OCI-LY3 (cell line): Measurements from ENCODE around the gene C18orf63.

Experiments used
- H2AFZ ChIP-seq: fragments of 200-600, 300-600 bp; shearing (Covaris generic); 2 replicates; pipeline ENCODE4 v1.6.0; 2014; ENCODE audit warnings: antibody characterized with exemption, low read depth, low read length
- H3K27ac ChIP-seq: fragments of 200-600, 300-600 bp; sonication (generic); 2 replicates; pipeline ENCODE4 v1.5.1; 2014; ENCODE audit warnings: mild to moderate bottlenecking, low read length, moderate library complexity, mixed read lengths
- H3K27me3 ChIP-seq: fragments of 200-600, 300-600 bp; sonication (generic); 2 replicates; pipeline ENCODE4 v1.6.1; 2014; ENCODE audit warnings: low read depth, low read length, mixed read lengths
- H3K36me3 ChIP-seq: fragments of 200-600, 300-600 bp; sonication (generic); replicated peaks from 2 replicates; pipeline ENCODE3; 2014; ENCODE audit warnings: low read depth, low read length, mixed read lengths
- H3K4me1 ChIP-seq: fragments of 300-600, 200-600 bp; sonication (generic); 2 replicates; pipeline ENCODE4 v1.6.1; 2014; ENCODE audit warnings: low read length, mixed read lengths
- H3K4me2 ChIP-seq: fragments of 200-600, 300-600 bp; sonication (generic); 2 replicates; pipeline ENCODE4 v1.6.1; 2014; ENCODE audit warnings: low read length, mixed read lengths
- H3K4me3 ChIP-seq: fragments of 300-600, 200-600 bp; sonication (generic); 2 replicates; pipeline ENCODE4 v1.5.1; 2014; ENCODE audit warnings: antibody characterized with exemption, mild to moderate bottlenecking, low read length, moderate library complexity
- H3K79me2 ChIP-seq: fragments of 300-600, 200-600 bp; shearing (Covaris generic); 2 replicates; pipeline ENCODE4 v1.6.1; 2014; ENCODE audit warnings: mild to moderate bottlenecking, low read length, mixed read lengths
- H3K9ac ChIP-seq: fragments of 300-600, 200-600 bp; shearing (Covaris generic); 2 replicates; pipeline ENCODE4 v1.6.0; 2014; ENCODE audit warnings: mild to moderate bottlenecking, low read length, moderate library complexity
- H3K9me3 ChIP-seq: fragments of 200-600, 300-600 bp; shearing (Covaris generic); 2 replicates; pipeline ENCODE4 v1.6.1; 2014; ENCODE audit warnings: low read length, mixed read lengths; ENCODE audit not compliant: insufficient read depth
- H4K20me1 ChIP-seq: fragments of 200-600, 300-600 bp; sonication (generic); 2 replicates; pipeline ENCODE4 v1.6.1; 2016; ENCODE audit warnings: low read length, mixed read lengths; ENCODE audit not compliant: insufficient read depth
- EZH2phosphoT487 ChIP-seq: fragments of 200-600 bp; shearing (Covaris generic); IDR thresholded peaks from 2 replicates; pipeline ENCODE4 v1.6.1; 2018; ENCODE audit warnings: antibody characterized with exemption, mixed run types, low read depth
- TF ChIP-seq, protein P1 (sequence below): fragments of 200-600, 300-600 bp; sonication (generic); IDR thresholded peaks from 2 replicates; pipeline ENCODE4 v1.5.1; 2014; ENCODE audit warnings: antibody characterized with exemption, low read length, low read depth

The C18orf63 gene

GRCh38 chr18:74315464-74316256 lies at the start of gene C18orf63:
TSS of gene C18orf63 (plus strand) at chr18:74315839. CDS start at chr18:74317866, 2,027 bp downstream.
- Histone ChIP-seq H3K79me2 (no peaks in the 10 kb centered on the region), H3K27ac (no peak within 1 kb of the TSS), H3K36me3 (no peaks in the 10 kb centered on the region), H3K27me3 (no peaks in the 10 kb centered on the region), H3K9ac (no peak within 1 kb of the TSS), H3K9me3 (no peaks in the 10 kb centered on the region), H3K4me3 (no peak within 1 kb of the TSS), H3K4me1 (no peaks in the 10 kb centered on the region), H3K4me2 (no peak within 1 kb of the TSS), H4K20me1 (no peaks in the 10 kb centered on the region), H2AFZ (no peak within 1 kb of the TSS)
- TF ChIP-seq, protein P1, sequence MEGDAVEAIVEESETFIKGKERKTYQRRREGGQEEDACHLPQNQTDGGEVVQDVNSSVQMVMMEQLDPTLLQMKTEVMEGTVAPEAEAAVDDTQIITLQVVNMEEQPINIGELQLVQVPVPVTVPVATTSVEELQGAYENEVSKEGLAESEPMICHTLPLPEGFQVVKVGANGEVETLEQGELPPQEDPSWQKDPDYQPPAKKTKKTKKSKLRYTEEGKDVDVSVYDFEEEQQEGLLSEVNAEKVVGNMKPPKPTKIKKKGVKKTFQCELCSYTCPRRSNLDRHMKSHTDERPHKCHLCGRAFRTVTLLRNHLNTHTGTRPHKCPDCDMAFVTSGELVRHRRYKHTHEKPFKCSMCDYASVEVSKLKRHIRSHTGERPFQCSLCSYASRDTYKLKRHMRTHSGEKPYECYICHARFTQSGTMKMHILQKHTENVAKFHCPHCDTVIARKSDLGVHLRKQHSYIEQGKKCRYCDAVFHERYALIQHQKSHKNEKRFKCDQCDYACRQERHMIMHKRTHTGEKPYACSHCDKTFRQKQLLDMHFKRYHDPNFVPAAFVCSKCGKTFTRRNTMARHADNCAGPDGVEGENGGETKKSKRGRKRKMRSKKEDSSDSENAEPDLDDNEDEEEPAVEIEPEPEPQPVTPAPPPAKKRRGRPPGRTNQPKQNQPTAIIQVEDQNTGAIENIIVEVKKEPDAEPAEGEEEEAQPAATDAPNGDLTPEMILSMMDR: no peak
- TF ChIP-seq EZH2phosphoT487: no peak

DNA sequence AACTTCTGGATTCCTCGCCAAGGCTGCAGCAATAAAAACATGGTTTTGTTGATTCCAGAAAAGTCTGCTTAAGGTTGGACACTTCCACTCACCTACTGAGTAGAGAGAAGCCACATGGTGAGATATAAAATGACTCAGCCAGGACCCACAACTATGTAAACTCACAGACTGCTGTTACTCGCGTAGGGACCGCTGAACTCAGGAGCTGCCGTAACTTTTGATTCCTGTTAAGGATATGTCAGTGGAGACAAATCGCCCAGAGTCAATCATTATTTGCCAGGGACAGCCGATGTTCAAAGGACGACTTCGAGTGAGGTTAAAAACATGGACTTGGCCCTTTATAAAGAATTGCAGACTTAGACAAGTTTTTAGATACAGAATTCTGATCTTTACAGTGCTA lies 49.5 kb upstream of the C18orf63 start:
- TF ChIP-seq EZH2phosphoT487: no peak
- TF ChIP-seq, protein P1: no peak
- no peak overlapping the region for H3K27ac ChIP-seq

DNA sequence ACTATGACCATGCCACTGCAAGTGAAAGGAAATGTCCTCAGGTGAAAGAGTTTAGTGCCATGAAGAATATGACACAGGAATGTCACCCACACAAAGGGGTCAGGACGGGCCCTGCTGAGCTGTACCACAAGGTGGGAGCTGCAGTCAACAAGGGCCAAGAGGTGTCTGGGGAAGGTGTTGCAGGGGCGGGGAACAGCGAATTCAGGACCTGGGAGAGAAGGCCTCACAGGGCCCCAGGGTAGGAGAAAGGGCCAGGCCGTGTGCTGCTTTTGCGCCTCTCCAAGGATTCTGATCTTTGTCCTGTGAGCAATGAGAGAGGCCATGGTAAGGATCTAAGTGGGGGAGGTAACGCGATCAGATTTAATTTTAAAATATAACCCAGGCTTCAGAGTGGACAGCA lies 47.5 kb upstream of the C18orf63 start:
- Histone ChIP-seq H3K79me2 (peaks cover 22% of the 10 kb centered on the region), H4K20me1 (peaks cover 12% of the 10 kb centered on the region; the same call in 1 of the 2 replicates)
- TF ChIP-seq EZH2phosphoT487: no peak
- TF ChIP-seq, protein P1: no peak

More for the DNA sequence above, 49.5 kb upstream of the C18orf63 start:
- H3K4me1 ChIP-seq: peaks cover 17% of the 10 kb centered on the region
- H2AFZ ChIP-seq: no peak overlapping the region
- no peaks in the 10 kb centered on the region for H3K9me3 ChIP-seq
- H3K79me2 ChIP-seq: peaks cover 22% of the 10 kb centered on the region
- H3K27me3 ChIP-seq: no peaks in the 10 kb centered on the region
- peaks cover 16% of the 10 kb centered on the region for H3K36me3 ChIP-seq
- no peak overlapping the region for H3K4me2 ChIP-seq
- H3K4me3 ChIP-seq: no peak overlapping the region
- peaks cover 12% of the 10 kb centered on the region; the same call in 1 of the 2 replicates for H4K20me1 ChIP-seq
- H3K9ac ChIP-seq: no peak overlapping the region

DNA sequence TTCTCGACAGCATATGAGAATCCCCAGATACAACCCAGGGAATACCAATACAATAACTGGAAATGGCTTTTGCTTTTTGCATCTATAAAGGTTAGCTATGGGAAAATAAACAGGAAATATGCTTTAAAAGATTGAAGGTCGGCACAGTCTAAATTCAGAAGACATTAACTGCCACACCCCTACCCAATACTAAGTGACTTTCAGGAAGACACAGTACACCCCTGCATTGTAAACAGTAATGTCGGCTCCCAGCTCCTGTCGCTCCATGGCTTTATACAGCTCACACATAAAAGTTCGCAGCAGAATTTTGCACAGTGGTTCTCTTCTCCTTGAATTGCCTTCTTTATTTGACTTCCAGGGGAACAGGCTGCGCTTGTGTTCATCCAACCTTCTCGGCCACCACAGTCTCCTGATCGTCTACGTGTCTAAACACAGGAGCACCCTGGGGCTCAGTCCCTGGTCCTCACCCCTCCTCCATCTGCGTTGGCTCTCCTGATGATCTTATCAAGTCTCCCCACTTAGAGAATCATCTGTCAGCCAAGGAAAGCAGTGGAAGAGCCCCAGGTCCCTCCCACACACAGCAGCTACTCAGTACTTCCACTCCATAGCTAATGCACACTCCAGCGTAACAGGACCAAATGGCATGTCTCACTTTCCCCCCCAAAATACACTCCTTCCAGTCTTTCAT lies 46.6 kb upstream of the C18orf63 start:
- Histone ChIP-seq H3K4me3 (no peak overlapping the region), H3K9me3 (no peaks in the 10 kb centered on the region), H3K36me3 (peaks cover 3% of the 10 kb centered on the region), H3K27ac (no peak overlapping the region), H3K4me1 (peaks cover 12% of the 10 kb centered on the region), H3K27me3 (no peaks in the 10 kb centered on the region), H3K9ac (no peak overlapping the region), H3K4me2 (no peak overlapping the region), H2AFZ (no peak overlapping the region), H4K20me1 (peaks cover 17% of the 10 kb centered on the region; the same call in 1 of the 2 replicates), H3K79me2 (peaks cover 29% of the 10 kb centered on the region)
- no peak for TF ChIP-seq EZH2phosphoT487
- TF ChIP-seq, protein P1: no peak

More for the DNA sequence above, 47.5 kb upstream of the C18orf63 start:
- H3K9ac ChIP-seq: no peak overlapping the region
- H3K4me3 ChIP-seq: no peak overlapping the region
- no peak overlapping the region for H3K4me2 ChIP-seq
- peaks cover 17% of the 10 kb centered on the region for H3K4me1 ChIP-seq
- no peak overlapping the region for H2AFZ ChIP-seq
- H3K27ac ChIP-seq: no peak overlapping the region
- H3K27me3 ChIP-seq: no peaks in the 10 kb centered on the region
- no peaks in the 10 kb centered on the region for H3K9me3 ChIP-seq
- peaks cover 5% of the 10 kb centered on the region for H3K36me3 ChIP-seq
